KOPT-K1 (cell line): ENCODE measurements around the gene KCNH2.

ENCODE experiments used
- H3K27ac ChIP-seq: fragments of 200-600 bp; sonication (generic); 2 replicates; pipeline ENCODE4 v1.5.1; 2016; ENCODE audit warnings: antibody characterized with exemption, mild to moderate bottlenecking, low read depth, low read length; ENCODE audit not compliant: poor library complexity, severe bottlenecking
- H3K36me3 ChIP-seq: fragments of 200-600 bp; sonication (generic); 2 replicates; pipeline ENCODE4 v1.5.1; 2017; ENCODE audit warnings: antibody characterized with exemption, mild to moderate bottlenecking, low read length, moderate library complexity; ENCODE audit not compliant: insufficient read depth
- H3K9me3 ChIP-seq: fragments of 200-600 bp; sonication (generic); 2 replicates; pipeline ENCODE4 v1.5.1; 2017; ENCODE audit warnings: antibody characterized with exemption, low read length, mild to moderate bottlenecking; ENCODE audit not compliant: insufficient read depth, poor library complexity, severe bottlenecking

Gene KCNH2

DNA sequence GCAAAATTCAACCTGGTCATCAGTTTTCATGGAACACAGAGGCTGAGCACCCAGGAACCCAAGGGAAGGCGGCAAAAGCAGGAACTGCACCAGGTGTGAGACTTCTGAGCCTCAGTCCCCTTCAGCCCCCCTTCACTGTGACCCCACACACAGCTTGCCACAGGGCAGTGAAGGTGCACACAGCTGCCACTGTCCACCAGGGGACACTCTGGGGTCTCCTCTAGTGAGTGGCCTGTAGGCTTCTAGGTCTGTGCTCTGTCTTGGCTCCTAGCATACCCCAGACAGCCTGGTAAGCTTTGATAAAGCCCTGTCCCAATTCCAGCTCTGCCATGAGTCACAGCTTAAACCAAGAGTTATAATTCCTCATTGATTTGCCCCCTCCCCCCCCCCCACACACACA lies 12.1 kb downstream of the KCNH2 start:
- no peak overlapping the region for H3K27ac ChIP-seq
- no peaks in the 10 kb centered on the region for H3K36me3 ChIP-seq
- no peaks in the 10 kb centered on the region for H3K9me3 ChIP-seq

DNA sequence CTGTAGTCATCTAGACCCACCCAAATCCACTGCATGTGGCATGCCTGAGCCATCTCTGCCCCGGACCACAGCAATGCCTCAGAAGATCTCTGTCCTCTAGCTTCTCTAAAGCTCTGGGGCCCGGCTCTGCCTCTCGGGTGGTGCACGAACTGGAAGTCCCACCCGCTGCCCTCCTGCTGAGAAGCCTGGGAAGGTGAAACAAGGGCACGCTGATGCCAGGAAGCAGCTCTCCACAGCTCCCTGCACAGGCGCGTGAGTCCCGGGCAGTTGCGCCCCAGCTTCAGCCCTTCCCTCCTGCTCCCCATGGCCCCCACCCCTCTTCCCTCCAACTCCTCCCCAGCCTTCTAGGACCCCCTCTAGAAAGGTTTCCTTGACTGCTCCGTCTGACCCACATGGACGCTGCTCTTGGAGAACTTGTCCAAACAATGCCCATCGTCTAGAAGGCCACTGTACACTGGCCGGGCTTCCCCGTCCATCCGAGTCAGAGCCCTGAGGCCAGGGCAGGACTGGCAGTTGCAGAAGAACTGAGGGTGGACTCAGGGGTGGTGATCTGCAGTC lies 12.8 kb downstream of the KCNH2 start:
- Histone ChIP-seq H3K36me3 (no peaks in the 10 kb centered on the region), H3K27ac (no peak overlapping the region), H3K9me3 (no peaks in the 10 kb centered on the region)

DNA sequence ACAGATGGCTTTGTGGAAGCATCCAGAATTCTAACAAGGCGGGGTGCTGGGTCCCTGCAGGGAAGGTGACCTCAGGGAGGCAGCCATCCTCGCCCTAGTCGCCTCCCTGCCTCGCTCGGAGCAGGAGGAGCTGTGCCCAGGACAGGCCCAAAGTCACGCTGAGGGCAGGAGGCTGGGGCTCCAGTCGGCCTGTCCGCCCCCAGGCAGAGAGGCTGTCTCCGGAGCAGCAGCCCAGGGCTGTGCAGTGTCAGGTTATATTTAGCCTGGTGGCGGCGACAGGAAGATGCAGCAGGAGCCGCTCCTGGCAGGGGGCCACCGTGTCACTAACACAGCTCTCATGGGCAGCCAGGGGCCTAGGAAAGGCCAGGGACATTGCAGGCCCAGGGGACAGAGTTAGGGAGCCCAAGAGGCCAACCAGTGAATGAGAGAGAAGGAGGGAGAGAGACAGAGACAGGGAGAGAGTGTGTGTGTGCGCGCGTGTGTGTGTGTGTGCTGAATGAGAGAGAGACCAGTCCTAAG lies 13.5 kb downstream of the KCNH2 start:
- Histone ChIP-seq H3K27ac (no peak overlapping the region), H3K36me3 (no peaks in the 10 kb centered on the region), H3K9me3 (no peaks in the 10 kb centered on the region)

DNA sequence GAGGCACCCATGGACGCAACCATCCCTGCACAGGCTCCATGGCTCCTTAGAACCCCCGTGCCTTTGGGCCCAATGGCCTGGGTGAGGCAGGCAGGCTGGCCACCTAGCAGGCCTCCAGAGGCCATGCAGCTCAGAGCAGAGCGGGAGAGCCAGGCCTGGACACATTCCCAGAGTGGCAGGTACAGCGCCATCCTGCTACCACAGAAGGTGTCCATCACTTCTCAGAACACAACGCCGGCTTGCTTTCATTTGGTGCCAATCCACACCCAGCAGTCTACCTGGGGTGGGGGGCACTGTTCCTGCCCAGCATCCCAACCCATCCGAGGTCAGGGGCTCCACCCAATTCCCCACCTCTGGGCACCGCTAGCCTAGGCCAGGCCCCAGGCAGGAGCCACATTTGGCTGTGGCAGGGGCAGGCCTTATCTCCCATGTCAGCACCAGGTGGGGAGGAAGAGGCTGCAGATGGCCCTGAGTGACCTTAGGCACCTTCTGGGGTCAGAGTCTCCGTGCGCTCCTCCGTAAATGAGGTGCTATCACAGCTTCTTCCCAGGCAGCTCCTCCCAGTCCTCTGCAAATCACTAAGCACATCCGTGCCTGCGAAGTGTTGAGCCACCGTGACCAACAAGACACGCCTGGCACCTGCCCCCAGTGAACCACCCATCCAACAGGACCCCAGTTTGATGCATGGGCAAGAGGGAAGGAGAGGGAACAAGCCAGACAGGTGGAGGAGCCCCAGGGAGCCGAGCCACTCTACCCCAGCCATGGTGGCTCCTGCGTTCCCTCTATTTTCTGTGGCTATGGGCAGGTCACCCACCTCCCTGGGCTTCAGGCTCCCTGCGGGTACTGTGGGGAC lies 14.2 kb downstream of the KCNH2 start:
- no peaks in the 10 kb centered on the region for H3K36me3 ChIP-seq
- H3K9me3 ChIP-seq = no peaks in the 10 kb centered on the region
- H3K27ac ChIP-seq = no peak overlapping the region

DNA sequence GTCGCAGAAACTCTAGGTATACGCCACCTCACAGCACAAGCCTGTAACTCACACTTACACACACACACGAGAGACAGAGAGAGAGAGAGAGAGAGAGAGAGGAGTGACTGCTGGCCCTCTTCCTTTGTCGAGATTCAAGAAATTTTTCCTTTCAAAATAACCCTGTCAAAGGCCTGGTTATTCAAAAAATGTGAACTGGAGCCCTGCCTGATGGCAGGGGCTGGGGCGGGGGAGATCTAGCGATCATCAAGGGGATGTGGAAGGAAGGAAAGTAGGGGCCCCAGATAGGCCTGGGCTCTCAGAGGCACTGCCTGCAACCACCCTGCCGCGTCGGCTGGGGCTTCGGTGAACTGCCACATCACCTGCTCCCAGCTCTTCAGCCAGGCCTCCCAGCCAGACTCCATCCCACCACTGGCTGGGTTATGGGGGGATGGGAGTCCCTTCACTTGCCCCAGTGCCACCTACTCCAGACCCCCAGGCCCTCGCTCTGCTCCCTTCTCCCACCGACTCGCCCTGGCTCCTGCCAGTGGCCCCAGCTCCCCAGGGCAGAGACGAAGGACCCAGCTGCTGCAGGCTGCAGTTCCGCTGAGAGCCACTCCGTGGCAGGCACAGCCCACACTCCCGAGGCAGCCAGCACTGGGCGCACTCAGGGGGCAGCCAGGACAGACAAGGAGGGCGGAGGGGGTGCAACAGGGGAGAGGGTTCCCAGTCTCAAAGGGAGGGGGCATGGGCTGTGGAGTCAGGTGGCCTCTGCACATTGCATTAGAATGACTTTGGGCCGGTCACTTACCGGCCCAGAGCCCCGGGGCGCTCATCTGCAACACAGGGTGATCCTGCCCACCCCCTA lies 15.3 kb downstream of the KCNH2 start:
- Histone ChIP-seq H3K27ac (peak overlapping the region; percentile 54), H3K36me3 (no peaks in the 10 kb centered on the region)

DNA sequence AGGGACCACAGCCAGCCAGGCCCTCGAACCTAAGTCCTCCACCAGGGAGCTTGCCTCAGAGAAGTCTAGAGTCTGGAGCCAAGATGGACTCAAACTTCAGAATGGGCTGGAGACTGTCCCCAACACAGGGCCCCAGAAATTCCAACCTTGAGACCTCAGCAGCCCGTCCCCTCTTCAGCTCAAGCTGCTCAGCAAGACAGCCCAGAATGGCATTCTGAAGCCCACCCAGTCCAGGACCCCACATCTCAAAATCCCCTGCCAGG lies 15.9 kb downstream of the KCNH2 start:
- H3K36me3 ChIP-seq = no peaks in the 10 kb centered on the region
- no peaks in the 10 kb centered on the region for H3K9me3 ChIP-seq
- peak overlapping the region; percentile 54 for H3K27ac ChIP-seq

More for the DNA sequence above, 15.3 kb downstream of the KCNH2 start:
- no peaks in the 10 kb centered on the region for H3K9me3 ChIP-seq

DNA sequence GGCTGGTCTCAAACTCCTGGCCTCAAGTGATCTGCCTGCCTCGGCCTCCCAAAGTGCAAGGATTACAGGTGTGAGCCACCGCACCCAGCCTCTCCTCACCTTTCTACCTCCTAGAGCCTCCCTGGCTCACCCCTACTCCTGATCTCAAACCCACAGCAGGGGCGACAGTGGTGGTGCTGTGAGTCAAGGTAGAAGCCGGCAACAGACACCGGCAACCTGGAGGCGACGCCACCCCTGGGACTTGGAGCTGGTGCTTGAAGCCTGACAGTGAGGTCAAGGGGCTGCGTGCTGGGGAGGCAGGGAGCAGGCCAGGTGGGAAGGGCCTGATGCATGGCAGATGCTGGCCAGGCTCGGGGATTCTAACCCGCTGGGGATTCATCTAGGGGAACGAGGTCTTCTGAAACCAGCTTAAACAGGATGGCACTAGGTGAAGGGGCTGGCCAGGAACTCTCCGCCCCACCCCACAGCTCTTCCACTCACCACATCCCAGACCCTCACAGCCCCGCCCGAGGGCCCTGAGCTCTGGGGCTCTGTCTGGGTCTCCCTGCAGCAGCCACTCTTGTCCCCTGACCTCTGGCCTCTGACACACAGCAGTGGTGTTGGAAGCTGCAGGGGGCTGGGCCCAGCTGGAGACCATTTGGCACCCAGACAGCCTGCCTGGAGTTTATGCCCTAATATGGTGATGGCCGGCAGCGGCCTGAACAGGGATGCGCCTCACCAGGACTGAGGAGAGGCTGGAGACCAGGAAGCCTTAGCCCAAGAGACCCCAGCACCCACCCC lies 16.4 kb downstream of the KCNH2 start:
- Histone ChIP-seq H3K27ac (peak overlapping the region; percentile 54), H3K36me3 (no peaks in the 10 kb centered on the region)

DNA sequence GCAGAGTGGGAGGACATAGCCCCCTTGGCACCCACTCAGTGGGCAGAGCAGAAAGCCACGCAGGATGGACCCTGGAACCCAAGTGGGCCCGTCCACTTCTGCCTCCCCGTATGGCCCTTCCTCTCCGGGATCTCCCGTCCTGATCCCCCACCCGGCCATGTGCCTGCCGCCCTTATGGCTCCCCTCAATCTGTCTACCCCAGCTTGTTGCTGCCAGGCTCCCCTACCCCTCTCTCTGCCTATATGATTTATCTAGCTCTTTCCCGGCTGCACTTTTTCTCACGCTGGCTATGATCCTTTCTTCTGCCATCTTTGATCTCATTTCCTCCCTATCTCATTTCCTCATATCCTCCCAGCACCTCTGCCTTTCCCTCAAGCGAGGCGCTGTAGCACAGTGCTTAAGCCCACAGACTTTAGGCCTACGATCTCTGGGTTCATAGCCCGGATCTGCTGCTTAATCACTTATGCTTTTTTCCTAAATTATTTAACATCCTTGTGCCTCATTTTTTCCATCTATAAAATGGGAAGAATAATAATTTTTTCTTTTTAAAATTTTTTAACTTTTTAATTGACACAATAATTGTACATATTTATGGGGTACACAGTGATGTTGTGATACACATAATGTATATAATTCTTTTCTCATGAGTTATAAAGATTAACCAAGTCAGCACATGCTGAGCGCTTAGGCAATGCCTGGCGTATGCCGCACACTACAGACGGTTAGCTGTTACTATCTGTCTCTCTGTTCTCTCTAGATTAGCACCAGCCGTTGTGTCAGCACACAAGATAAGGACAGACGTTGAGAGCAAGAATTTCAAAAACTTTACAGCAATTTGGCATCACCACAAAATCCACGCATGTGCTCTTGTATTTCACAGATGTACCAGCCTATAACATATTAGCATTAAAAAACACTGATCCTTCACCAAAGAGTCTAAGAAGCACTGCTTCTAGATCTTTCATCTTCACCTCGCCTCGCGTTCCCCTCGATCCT lies 18.1 kb downstream of the KCNH2 start:
- Histone ChIP-seq H3K27ac (peak overlapping the region; percentile 58), H3K9me3 (no peaks in the 10 kb centered on the region), H3K36me3 (no peaks in the 10 kb centered on the region)

More for the DNA sequence above, 16.4 kb downstream of the KCNH2 start:
- H3K9me3 ChIP-seq = no peaks in the 10 kb centered on the region

DNA sequence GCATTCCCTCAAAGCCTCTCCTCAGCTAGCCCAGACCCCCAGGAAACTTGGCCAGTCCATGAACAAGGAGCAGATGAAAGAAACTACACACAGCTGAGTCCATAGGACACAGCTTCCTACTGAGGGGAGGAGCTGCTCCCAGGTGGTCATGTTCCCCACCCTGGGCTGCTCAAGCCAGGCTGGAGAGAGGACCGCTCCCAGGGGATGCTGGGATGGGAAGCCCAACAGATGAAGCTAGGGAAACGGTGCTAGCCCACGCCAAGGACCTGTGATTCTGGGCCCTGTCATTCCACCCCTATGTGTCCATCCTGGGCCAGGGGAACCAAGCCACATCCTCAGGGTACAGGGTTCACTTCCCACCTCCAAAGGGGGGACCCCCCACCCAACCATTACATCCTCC lies 19.0 kb downstream of the KCNH2 start:
- H3K36me3 ChIP-seq = no peaks in the 10 kb centered on the region
- peak overlapping the region; percentile 58 for H3K27ac ChIP-seq
- H3K9me3 ChIP-seq = no peaks in the 10 kb centered on the region

DNA sequence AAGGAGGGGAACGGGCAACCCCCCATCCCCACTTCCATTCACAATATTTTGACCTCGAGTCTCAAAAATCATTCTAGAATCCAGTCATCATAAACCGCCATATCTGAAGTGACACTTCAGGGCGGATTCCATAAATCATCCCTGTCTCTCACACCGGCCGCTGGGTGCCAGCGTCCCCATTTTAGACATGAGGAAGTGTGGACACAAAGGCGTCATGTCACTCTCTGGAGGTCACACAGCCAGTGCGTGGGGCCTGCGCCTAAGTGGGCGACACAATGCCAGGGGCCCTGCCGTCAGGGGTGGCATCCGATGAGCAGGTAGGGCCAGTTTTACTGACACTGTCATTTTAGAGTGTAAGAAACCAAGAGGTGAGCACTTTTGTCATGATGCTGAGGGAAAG lies 19.5 kb downstream of the KCNH2 start:
- no peaks in the 10 kb centered on the region for H3K36me3 ChIP-seq
- no peaks in the 10 kb centered on the region for H3K9me3 ChIP-seq
- H3K27ac ChIP-seq = peak overlapping the region; percentile 58

DNA sequence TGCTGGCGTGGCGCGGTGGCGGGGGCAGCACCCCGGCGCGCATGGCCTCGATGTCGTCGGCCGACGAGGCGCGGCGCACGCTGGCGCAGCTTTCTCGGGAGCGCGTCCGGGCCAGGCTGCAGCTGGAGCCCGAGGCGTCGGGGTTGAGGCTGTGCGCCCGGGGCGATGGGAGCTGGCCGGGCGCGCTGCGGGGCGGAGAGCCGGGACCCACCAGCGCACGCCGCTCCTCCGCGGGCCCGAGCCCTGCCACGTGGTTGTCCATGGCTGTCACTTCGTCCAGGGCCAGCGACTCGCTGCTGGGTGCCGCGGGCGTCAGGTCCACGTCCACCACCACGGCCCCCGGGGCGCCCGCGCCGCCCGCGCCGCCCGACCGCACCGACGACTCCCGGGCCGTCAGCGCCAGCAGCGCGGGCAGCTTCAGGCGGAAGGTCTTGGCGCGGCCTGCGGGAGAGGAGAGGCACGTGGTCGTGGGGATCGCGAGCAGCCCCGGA lies 20.0 kb downstream of the KCNH2 start:
- Histone ChIP-seq H3K36me3 (no peaks in the 10 kb centered on the region), H3K27ac (no peak overlapping the region), H3K9me3 (no peaks in the 10 kb centered on the region)

DNA sequence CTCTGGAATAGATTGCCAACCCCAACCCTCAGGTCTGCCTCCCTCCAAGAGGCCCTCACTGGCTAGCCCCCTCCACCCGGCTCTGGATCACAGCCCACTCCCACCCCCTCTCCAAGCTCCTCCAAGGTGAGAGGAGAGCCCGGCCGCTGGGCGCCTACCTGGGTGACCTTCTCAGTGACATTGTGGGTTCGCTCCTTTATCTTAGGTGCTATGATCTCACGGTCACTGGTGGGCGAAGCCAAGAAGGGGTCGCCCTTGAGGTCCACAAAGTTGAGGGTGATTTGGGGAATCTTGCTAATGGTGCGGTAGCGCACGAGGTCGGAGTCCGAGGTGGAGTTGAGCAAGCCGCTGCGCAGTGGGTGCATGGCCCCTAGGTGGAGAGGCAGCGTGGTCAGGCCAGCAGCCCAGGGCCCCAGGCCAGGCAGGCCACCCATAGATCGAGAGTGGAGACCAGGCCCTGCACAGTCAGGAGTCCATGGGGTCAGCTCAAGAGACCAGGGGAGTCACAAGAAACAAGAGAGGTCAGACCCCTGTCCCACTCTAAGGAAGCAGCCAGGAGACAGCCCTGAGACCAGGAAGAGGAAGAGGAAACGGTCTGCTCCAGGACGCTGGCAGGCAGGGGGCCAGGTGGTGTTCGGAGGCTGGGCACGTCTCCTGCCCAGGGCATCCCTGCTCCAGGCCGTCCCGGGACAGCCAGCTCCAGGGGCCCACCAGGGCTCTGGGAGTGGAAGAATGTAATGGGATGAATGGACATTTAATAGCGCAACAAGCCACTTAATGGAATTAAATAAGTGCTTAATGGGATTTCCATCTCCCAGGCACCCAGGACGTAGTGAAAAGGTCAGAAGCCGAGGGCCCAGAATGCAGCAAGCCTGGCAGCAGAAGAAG lies 20.7 kb downstream of the KCNH2 start:
- no peaks in the 10 kb centered on the region for H3K9me3 ChIP-seq
- H3K27ac ChIP-seq = no peak overlapping the region
- no peaks in the 10 kb centered on the region for H3K36me3 ChIP-seq
